ENCODE data around the gene LRRC59. TPM values are rescaled to one million over a fixed set of nuclear protein-coding genes. Genes with fewer than 3 reads are reported as not detected.
A peak's percentile ranks its signal among the peaks of the same experiment; 100 is the strongest.

LRRC59 gene
- total and polyA plus RNA-seq, 2 experiments from 2014 or later = 105 to 121 TPM

DNA sequence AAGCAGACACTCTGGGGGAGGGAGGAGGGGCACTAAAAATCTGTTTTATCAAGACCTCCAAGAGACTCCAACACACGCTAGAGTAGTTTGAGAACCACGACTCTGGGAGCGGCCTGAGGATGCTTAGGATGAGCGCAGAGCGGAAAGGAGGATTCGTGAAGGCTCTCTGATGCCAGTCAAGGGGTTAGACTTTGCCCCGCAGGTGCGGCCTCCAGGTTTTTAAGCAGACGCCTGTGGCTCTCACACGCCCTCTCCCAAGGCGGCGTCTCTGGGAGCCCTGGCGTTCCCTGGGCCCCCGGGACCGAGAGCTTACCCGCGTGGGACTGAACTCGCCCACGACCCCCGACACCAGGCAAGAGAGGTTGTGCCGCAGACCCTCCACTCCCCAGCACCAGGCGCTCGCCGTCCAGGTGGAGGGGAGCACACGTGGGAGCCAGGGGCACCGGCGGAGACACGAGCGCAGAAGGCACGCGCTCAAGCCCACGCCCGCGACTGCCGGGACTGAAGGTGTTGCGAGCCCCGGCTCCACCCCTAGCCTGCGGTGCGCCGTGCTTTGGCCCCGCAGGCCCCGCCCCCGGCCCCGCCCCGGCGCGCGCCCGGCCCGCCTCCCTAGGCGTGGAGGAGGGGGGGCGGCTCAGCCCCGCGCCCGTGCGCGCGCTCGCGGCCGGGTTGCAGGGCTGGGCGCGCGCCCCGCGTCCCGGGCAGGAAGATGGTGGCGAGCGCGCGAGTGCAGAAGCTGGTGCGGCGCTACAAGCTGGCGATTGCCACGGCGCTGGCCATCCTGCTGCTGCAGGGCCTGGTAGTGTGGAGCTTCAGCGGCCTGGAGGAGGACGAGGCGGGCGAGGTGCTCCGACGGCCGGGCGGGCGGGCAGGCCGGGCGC is 51.7 kb downstream of the LRRC59 start, which contains the start of gene XYLT2:
Gene XYLT2 (plus strand): TSS at position 695 of the 881 bp plus-strand sequence. CDS start 15 bp downstream, at position 710.
- DNase-seq (ENCODE audit: low spot score) = peak; percentile 95
- H3K36me3 ChIP-seq (replicated peaks; ENCODE audit: insufficient read depth, low read depth) = no peaks in the 10 kb centered on the region
- 5% methylated on average over 60 of the region's 87 CpGs for WGBS (ENCODE audit: low lambda C conversion rate, missing lambda C conversion rate)
- no peaks in the 10 kb centered on the region for H3K9me2 ChIP-seq (replicated peaks; ENCODE audit: insufficient read depth)
- peak within 1 kb of the TSS; percentile 78 for H3K27ac ChIP-seq
- peaks cover 20% of the 10 kb centered on the region for H3K4me1 ChIP-seq (ENCODE audit: insufficient read depth)
- H2AFZ ChIP-seq = peak within 1 kb of the TSS; percentile 97
- H3K4me2 ChIP-seq = peak within 1 kb of the TSS; percentile 100
- no peaks in the 10 kb centered on the region for H3K9me3 ChIP-seq (ENCODE audit: low read depth)
- TF ChIP-seq, protein P1, sequence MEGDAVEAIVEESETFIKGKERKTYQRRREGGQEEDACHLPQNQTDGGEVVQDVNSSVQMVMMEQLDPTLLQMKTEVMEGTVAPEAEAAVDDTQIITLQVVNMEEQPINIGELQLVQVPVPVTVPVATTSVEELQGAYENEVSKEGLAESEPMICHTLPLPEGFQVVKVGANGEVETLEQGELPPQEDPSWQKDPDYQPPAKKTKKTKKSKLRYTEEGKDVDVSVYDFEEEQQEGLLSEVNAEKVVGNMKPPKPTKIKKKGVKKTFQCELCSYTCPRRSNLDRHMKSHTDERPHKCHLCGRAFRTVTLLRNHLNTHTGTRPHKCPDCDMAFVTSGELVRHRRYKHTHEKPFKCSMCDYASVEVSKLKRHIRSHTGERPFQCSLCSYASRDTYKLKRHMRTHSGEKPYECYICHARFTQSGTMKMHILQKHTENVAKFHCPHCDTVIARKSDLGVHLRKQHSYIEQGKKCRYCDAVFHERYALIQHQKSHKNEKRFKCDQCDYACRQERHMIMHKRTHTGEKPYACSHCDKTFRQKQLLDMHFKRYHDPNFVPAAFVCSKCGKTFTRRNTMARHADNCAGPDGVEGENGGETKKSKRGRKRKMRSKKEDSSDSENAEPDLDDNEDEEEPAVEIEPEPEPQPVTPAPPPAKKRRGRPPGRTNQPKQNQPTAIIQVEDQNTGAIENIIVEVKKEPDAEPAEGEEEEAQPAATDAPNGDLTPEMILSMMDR (IDR thresholded peaks at IDR 0.05; ENCODE audit: poor library complexity) = no peak
- no peak for TF ChIP-seq EZH2phosphoT487 (IDR thresholded peaks at IDR 0.05; ENCODE audit: low read depth, severe bottlenecking, unreplicated experiment)
- TF ChIP-seq EZH2 (IDR thresholded peaks at IDR 0.05; ENCODE audit: borderline replicate concordance) = no peak
- H3K4me3 ChIP-seq = peak within 1 kb of the TSS; percentile 70
- peaks cover 36% of the 10 kb centered on the region for H3K79me2 ChIP-seq
- no peaks in the 10 kb centered on the region for H3K27me3 ChIP-seq
- H4K20me1 ChIP-seq (ENCODE audit: insufficient read depth, poor library complexity, severe bottlenecking) = no peaks in the 10 kb centered on the region

DNA sequence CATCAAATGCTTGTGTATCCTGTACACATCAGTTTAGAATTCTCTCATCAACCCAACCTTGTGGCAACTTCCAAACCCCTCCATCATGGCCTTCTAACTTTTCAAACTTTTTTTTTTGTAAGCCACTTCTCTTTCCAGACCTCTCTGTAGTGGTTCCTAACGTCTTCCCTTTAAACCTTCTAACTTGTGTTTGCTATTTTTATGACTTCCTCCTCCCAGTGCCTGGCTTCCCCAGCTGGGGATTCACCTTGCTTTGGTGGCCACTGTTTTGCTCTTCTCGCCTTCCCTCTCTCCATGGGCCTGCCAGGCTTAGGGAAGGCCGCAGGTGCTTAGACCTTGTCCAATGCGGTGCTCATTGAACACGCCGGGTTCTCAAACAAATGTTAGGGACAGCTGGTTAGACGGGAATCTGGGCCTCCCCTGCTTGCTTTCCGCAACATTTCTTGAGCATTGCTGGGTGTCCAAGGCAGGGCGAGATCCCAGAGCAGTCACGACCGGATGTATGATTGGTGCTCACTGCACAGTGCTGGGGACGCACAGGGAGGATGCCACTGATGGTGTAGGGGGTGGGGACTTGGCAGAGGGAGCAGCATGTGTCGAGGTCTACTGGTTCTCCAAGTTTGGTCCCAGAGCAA is 52.5 kb downstream of the LRRC59 start:
- TF ChIP-seq EZH2phosphoT487 (IDR thresholded peaks at IDR 0.05; ENCODE audit: low read depth, severe bottlenecking, unreplicated experiment) (no peak), EZH2 (IDR thresholded peaks at IDR 0.05; ENCODE audit: borderline replicate concordance) (no peak)
- TF ChIP-seq, protein P1 (IDR thresholded peaks at IDR 0.05; ENCODE audit: poor library complexity) = no peak
- Histone ChIP-seq H3K79me2 (peaks cover 31% of the 10 kb centered on the region), H3K4me1 (ENCODE audit: insufficient read depth) (peaks cover 20% of the 10 kb centered on the region), H3K36me3 (replicated peaks; ENCODE audit: insufficient read depth, low read depth) (no peaks in the 10 kb centered on the region), H3K27me3 (no peaks in the 10 kb centered on the region), H3K27ac (no peak overlapping the region), H2AFZ (no peak overlapping the region), H3K9me3 (ENCODE audit: low read depth) (no peaks in the 10 kb centered on the region), H3K4me3 (no peak overlapping the region), H4K20me1 (ENCODE audit: insufficient read depth, poor library complexity, severe bottlenecking) (no peaks in the 10 kb centered on the region), H3K4me2 (peak overlapping the region; percentile 100), H3K9me2 (replicated peaks; ENCODE audit: insufficient read depth) (no peaks in the 10 kb centered on the region)
- 78% methylated on average over 13 of the region's 13 CpGs for WGBS (ENCODE audit: low lambda C conversion rate, missing lambda C conversion rate)
- DNase-seq (ENCODE audit: low spot score) = no peak

DNA sequence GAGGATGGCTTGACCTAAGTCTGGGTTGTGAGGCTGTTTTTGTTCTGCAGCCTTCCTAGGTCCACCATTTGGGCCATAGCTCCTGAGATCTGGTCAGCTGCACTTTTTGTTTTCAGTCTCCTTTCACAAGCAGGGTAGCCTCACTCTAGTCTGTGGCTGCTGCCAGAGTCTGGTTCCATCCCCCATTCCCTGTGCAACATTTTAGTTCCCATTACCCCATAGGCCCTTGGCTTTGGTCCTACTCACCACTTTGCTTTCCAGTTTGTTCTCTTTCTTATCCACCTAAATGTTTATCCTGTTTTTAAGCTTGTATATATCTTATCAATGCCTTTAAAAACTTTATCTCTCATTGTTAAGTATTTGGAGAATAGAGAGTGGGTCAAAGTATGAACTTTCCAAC is 57.9 kb downstream of the LRRC59 start:
- no peaks in the 10 kb centered on the region for H4K20me1 ChIP-seq (ENCODE audit: insufficient read depth, poor library complexity, severe bottlenecking)
- no peak overlapping the region for H2AFZ ChIP-seq
- H3K36me3 ChIP-seq (replicated peaks; ENCODE audit: insufficient read depth, low read depth) = no peaks in the 10 kb centered on the region
- no peaks in the 10 kb centered on the region for H3K9me2 ChIP-seq (replicated peaks; ENCODE audit: insufficient read depth)
- H3K4me1 ChIP-seq (ENCODE audit: insufficient read depth) = no peaks in the 10 kb centered on the region
- no peak for DNase-seq (ENCODE audit: low spot score)
- TF ChIP-seq EZH2 (IDR thresholded peaks at IDR 0.05; ENCODE audit: borderline replicate concordance) = no peak
- no peak for TF ChIP-seq EZH2phosphoT487 (IDR thresholded peaks at IDR 0.05; ENCODE audit: low read depth, severe bottlenecking, unreplicated experiment)
- TF ChIP-seq, protein P1 (IDR thresholded peaks at IDR 0.05; ENCODE audit: poor library complexity) = no peak
- H3K9me3 ChIP-seq (ENCODE audit: low read depth) = no peaks in the 10 kb centered on the region
- no peaks in the 10 kb centered on the region for H3K27me3 ChIP-seq
- H3K4me3 ChIP-seq = no peak overlapping the region
- H3K27ac ChIP-seq = no peak overlapping the region
- no peaks in the 10 kb centered on the region for H3K79me2 ChIP-seq
- H3K4me2 ChIP-seq = no peak overlapping the region
